ENCODE results near the gene TGM2. TPM values are rescaled to one million over a fixed set of nuclear protein-coding genes. Genes with fewer than 3 reads are reported as not detected.

TGM2 gene
- total RNA-seq, 2 experiments from 2014 or later = 0.06 to 0.27 TPM

GRCh38 chr20:38150335-38151170 lies 14.5 kb downstream of the TGM2 start:
- TF ChIP-seq CTCF (IDR thresholded peaks at IDR 0.05) = no peak
- intact Hi-C loops (cut with DNase I, micrococcal nuclease) = no loop called here
- Histone ChIP-seq H3K27ac (ENCODE audit: low read depth in 1 of 2, low read length in 2 of 2) (no peak overlapping the region), H3K4me3 (ENCODE audit: low read length) (no peak overlapping the region), H3K27me3 (ENCODE audit: control insufficient read depth in 1 of 2, insufficient read depth in 2 of 2, low read length in 2 of 2) (no peaks in the 10 kb centered on the region), H3K36me3 (ENCODE audit: insufficient read depth, low read length) (no peaks in the 10 kb centered on the region), H3K4me1 (ENCODE audit: insufficient read depth, low read length) (peaks cover 11% of the 10 kb centered on the region), H3K9me3 (ENCODE audit: control insufficient read depth in 1 of 2, insufficient read depth in 1 of 2, low read length in 2 of 2) (peaks cover 0 to 6% of the 10 kb centered on the region in 2 experiments)
- no peak for DNase-seq
- Mint-ChIP-seq H3K4me3 (no peak overlapping the region), H3K4me1 (ENCODE audit: low read depth) (peaks cover 7% of the 10 kb centered on the region), H3K27me3 (peaks cover 18% of the 10 kb centered on the region), H3K9me3 (no peaks in the 10 kb centered on the region), H3K27ac (no peak overlapping the region), H3K36me3 (ENCODE audit: low read depth) (no peaks in the 10 kb centered on the region)
- no peak for ATAC-seq (ENCODE audit: poor library complexity)
- ChIA-PET POLR2A (no interaction called here), CTCF (no interaction called here)

GRCh38 chr20:38148328-38149102 lies 16.6 kb downstream of the TGM2 start:
- DNase-seq (no peak), ATAC-seq (ENCODE audit: poor library complexity) (no peak)
- TF ChIP-seq CTCF (IDR thresholded peaks at IDR 0.05) = no peak
- Mint-ChIP-seq H3K4me3 (no peak overlapping the region), H3K4me1 (ENCODE audit: low read depth) (peaks cover 7% of the 10 kb centered on the region), H3K36me3 (ENCODE audit: low read depth) (no peaks in the 10 kb centered on the region), H3K27me3 (peaks cover 18% of the 10 kb centered on the region), H3K27ac (no peak overlapping the region), H3K9me3 (no peaks in the 10 kb centered on the region)
- H3K27me3 ChIP-seq (ENCODE audit: control insufficient read depth in 1 of 2, insufficient read depth in 2 of 2, low read length in 2 of 2) = no peaks in the 10 kb centered on the region
- H3K36me3 ChIP-seq (ENCODE audit: insufficient read depth, low read length) = no peaks in the 10 kb centered on the region
- peaks cover 14% of the 10 kb centered on the region for H3K4me1 ChIP-seq (ENCODE audit: insufficient read depth, low read length)
- POLR2A ChIA-PET = no interaction called here
- H3K9me3 ChIP-seq (ENCODE audit: control insufficient read depth in 1 of 2, insufficient read depth in 1 of 2, low read length in 2 of 2) = peaks cover 0 to 6% of the 10 kb centered on the region in 2 experiments
- CTCF ChIA-PET = no interaction called here
- H3K4me3 ChIP-seq (ENCODE audit: low read length) = no peak overlapping the region
- no peak overlapping the region for H3K27ac ChIP-seq (ENCODE audit: low read depth in 1 of 2, low read length in 2 of 2)
- intact Hi-C loops (cut with DNase I, micrococcal nuclease) = no loop called here

DNA sequence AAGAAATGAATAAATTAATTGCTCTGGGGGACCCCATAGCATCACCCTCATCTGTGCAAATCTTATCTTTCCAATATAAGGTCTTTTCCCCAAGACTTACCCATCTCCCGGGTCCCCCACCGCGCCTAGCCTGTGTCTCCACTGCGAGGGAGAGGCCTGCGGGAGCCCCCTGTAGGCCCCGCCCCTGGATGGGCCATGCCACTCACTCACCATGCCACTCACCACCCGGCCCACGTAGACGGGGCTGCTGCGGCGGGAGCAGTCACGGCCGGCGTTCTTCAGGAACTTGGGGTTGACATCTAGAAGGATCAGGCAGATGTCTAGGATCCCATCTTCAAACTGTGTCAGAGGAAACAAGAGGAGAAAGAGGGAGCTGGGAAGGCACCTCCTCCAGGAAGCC lies 17.3 kb downstream of the TGM2 start:
- Histone ChIP-seq H3K4me1 (ENCODE audit: insufficient read depth, low read length) (peaks cover 12% of the 10 kb centered on the region), H3K36me3 (ENCODE audit: insufficient read depth, low read length) (no peaks in the 10 kb centered on the region), H3K27me3 (ENCODE audit: control insufficient read depth in 1 of 2, insufficient read depth in 2 of 2, low read length in 2 of 2) (no peaks in the 10 kb centered on the region), H3K9me3 (ENCODE audit: control insufficient read depth in 1 of 2, insufficient read depth in 1 of 2, low read length in 2 of 2) (peaks cover 0 to 6% of the 10 kb centered on the region in 2 experiments), H3K27ac (ENCODE audit: low read depth in 1 of 2, low read length in 2 of 2) (no peak overlapping the region), H3K4me3 (ENCODE audit: low read length) (no peak overlapping the region)
- no peaks in the 10 kb centered on the region for H3K36me3 Mint-ChIP-seq (ENCODE audit: low read depth)
- no peak overlapping the region for H3K27ac Mint-ChIP-seq
- ATAC-seq (ENCODE audit: poor library complexity) (no peak), DNase-seq (no peak)
- H3K27me3 Mint-ChIP-seq = peaks cover 18% of the 10 kb centered on the region
- TF ChIP-seq CTCF (IDR thresholded peaks at IDR 0.05) = no peak
- no peak overlapping the region for H3K4me3 Mint-ChIP-seq
- ChIA-PET CTCF (no interaction called here), POLR2A (no interaction called here)
- peaks cover 7% of the 10 kb centered on the region for H3K4me1 Mint-ChIP-seq (ENCODE audit: low read depth)
- intact Hi-C loops (cut with DNase I, micrococcal nuclease) = no loop called here
- no peaks in the 10 kb centered on the region for H3K9me3 Mint-ChIP-seq

All from CD4-positive, alpha-beta T cell (primary cell).